ENCODE data around the gene ZNF837.

Gene ZNF837

DNA sequence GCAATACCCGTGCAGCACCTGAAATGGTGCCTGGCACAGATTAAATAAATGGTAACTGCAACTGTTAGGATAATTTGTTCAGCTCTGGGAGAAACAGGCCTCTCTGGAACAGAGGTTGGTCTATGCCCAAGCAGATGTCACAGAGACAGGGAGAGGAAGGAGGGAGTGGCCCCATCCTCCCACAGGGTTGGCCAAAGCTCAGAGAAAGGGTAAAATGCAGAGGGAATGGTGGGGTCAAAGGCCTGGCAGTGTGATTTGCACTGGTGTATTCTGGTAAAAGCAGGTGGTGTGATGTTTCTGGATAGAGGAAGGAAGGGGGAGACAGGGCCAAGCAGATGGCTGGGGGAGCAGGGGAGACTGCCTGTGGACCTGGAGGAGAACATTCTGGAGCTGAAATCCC lies 44.6 kb downstream of the ZNF837 start:
- Histone ChIP-seq H3K4me3 (ENCODE audit: low read depth, low read length) (no peak overlapping the region), H2AK5ac (ENCODE audit: low read length) (no peak overlapping the region), H4K12ac (ENCODE audit: low read depth, low read length) (no peak overlapping the region), H3K23ac (ENCODE audit: low read length) (no peak overlapping the region), H3K27ac (ENCODE audit: low read depth, low read length) (no peak overlapping the region), H2BK5ac (ENCODE audit: low read depth, low read length, poor library complexity) (no peak overlapping the region), H3K9ac (ENCODE audit: low read length) (no peak overlapping the region), H3K79me2 (ENCODE audit: control insufficient read depth, insufficient read depth, low read length, poor library complexity) (no peaks in the 10 kb centered on the region), H2BK120ac (ENCODE audit: insufficient read depth, low read length, poor library complexity) (no peak overlapping the region), H3K27me3 (ENCODE audit: insufficient read depth, low read length) (no peaks in the 10 kb centered on the region), H3K79me1 (ENCODE audit: low read length) (no peaks in the 10 kb centered on the region), H3K4me2 (ENCODE audit: low read length) (no peak overlapping the region), H3K18ac (ENCODE audit: low read length) (no peak overlapping the region), H3K4ac (ENCODE audit: low read depth, low read length) (no peak overlapping the region), H4K8ac (ENCODE audit: low read depth, low read length) (no peak overlapping the region), H3K14ac (ENCODE audit: low read length) (no peak overlapping the region), H2BK12ac (ENCODE audit: low read length) (no peak overlapping the region), H3K36me3 (ENCODE audit: control insufficient read depth in 1 of 2, insufficient read depth in 2 of 2, low read length in 2 of 2) (peaks cover 34 to 49% of the 10 kb centered on the region in 2 experiments), H4K91ac (ENCODE audit: low read depth, low read length) (no peak overlapping the region), H3K4me1 (ENCODE audit: control insufficient read depth in 1 of 2, insufficient read depth in 2 of 2, low read length in 2 of 2) (no peaks in the 10 kb centered on the region), H2AFZ (ENCODE audit: insufficient read depth, low read length, poor library complexity) (no peak overlapping the region), H3K9me3 (ENCODE audit: insufficient read depth, low read depth, low read length) (peaks cover 10% of the 10 kb centered on the region)
- no peak for DNase-seq
- no CpG with 5 or more reads among the region's 1 CpG for WGBS (ENCODE audit: extremely low coverage, insufficient coverage, insufficient read length)

DNA sequence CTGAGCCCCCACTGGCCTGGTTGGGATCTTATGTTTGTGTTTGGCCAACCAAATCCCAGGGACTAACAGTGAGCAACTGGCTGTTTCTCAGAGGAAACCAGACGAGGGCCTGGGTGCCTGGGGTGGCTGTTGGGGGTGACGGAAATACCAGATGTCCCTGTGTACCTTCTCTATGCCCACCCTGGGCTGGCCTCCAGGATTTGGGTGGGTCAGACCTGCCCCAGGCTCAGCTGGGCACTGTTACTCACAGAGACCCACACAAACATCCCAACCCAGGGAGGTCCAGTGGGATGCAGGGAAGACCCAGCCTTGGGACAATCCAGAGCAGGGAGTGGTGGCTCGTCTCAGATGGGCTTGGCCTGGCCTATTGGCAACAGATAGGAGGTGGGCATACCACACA lies 45.2 kb downstream of the ZNF837 start:
- no peak overlapping the region for H2AK5ac ChIP-seq (ENCODE audit: low read length)
- peaks cover 31 to 49% of the 10 kb centered on the region in 2 experiments for H3K36me3 ChIP-seq (ENCODE audit: control insufficient read depth in 1 of 2, insufficient read depth in 2 of 2, low read length in 2 of 2)
- H2BK5ac ChIP-seq (ENCODE audit: low read depth, low read length, poor library complexity) = no peak overlapping the region
- WGBS (ENCODE audit: extremely low coverage, insufficient coverage, insufficient read length) = no CpG with 5 or more reads among the region's 3 CpGs
- H2BK12ac ChIP-seq (ENCODE audit: low read length) = no peak overlapping the region
- H2AFZ ChIP-seq (ENCODE audit: insufficient read depth, low read length, poor library complexity) = no peak overlapping the region
- H3K79me1 ChIP-seq (ENCODE audit: low read length) = no peaks in the 10 kb centered on the region
- no peak overlapping the region for H3K4me3 ChIP-seq (ENCODE audit: low read depth, low read length)
- H3K18ac ChIP-seq (ENCODE audit: low read length) = no peak overlapping the region
- H3K27me3 ChIP-seq (ENCODE audit: insufficient read depth, low read length) = no peaks in the 10 kb centered on the region
- no peak overlapping the region for H4K91ac ChIP-seq (ENCODE audit: low read depth, low read length)
- no peak overlapping the region for H2BK120ac ChIP-seq (ENCODE audit: insufficient read depth, low read length, poor library complexity)
- no peak overlapping the region for H3K14ac ChIP-seq (ENCODE audit: low read length)
- H4K12ac ChIP-seq (ENCODE audit: low read depth, low read length) = no peak overlapping the region
- no peak overlapping the region for H3K9ac ChIP-seq (ENCODE audit: low read length)
- H3K79me2 ChIP-seq (ENCODE audit: control insufficient read depth, insufficient read depth, low read length, poor library complexity) = no peaks in the 10 kb centered on the region
- H3K4me1 ChIP-seq (ENCODE audit: control insufficient read depth in 1 of 2, insufficient read depth in 2 of 2, low read length in 2 of 2) = no peaks in the 10 kb centered on the region
- H3K27ac ChIP-seq (ENCODE audit: low read depth, low read length) = no peak overlapping the region
- peaks cover 10% of the 10 kb centered on the region for H3K9me3 ChIP-seq (ENCODE audit: insufficient read depth, low read depth, low read length)
- no peak for DNase-seq
- H4K8ac ChIP-seq (ENCODE audit: low read depth, low read length) = no peak overlapping the region
- no peak overlapping the region for H3K23ac ChIP-seq (ENCODE audit: low read length)
- H3K4me2 ChIP-seq (ENCODE audit: low read length) = no peak overlapping the region
- no peak overlapping the region for H3K4ac ChIP-seq (ENCODE audit: low read depth, low read length)

DNA sequence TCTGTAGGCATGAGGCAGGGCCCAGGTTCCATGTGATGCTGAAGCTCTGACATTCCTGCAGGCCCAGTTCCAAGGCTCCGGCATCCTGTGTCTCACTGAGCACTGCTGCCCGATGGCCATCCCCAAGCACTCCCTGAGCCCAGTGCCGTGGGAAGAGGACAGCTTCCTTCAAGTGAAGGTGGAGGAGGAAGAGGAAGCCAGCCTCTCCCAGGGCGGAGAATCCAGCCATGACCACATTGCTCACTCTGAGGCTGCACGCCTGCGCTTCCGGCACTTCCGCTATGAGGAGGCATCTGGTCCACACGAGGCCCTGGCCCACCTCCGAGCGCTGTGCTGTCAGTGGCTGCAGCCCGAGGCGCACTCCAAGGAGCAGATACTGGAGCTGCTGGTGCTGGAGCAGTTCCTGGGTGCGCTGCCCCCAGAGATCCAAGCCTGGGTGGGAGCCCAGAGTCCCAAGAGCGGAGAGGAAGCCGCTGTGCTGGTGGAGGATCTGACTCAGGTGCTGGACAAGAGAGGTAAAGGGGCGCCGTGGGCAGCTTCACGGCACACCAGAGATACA lies 46.1 kb downstream of the ZNF837 start:
- Histone ChIP-seq H3K14ac (ENCODE audit: low read length) (no peak overlapping the region), H3K4me2 (ENCODE audit: low read length) (no peak overlapping the region), H4K91ac (ENCODE audit: low read depth, low read length) (no peak overlapping the region), H2BK12ac (ENCODE audit: low read length) (no peak overlapping the region), H3K27ac (ENCODE audit: low read depth, low read length) (no peak overlapping the region), H3K36me3 (ENCODE audit: control insufficient read depth in 1 of 2, insufficient read depth in 2 of 2, low read length in 2 of 2) (peaks cover 30 to 45% of the 10 kb centered on the region in 2 experiments), H2AK5ac (ENCODE audit: low read length) (no peak overlapping the region), H2BK120ac (ENCODE audit: insufficient read depth, low read length, poor library complexity) (no peak overlapping the region), H3K9me3 (ENCODE audit: insufficient read depth, low read depth, low read length) (peaks cover 10% of the 10 kb centered on the region), H3K9ac (ENCODE audit: low read length) (no peak overlapping the region), H3K23ac (ENCODE audit: low read length) (no peak overlapping the region), H3K79me1 (ENCODE audit: low read length) (no peaks in the 10 kb centered on the region), H4K12ac (ENCODE audit: low read depth, low read length) (no peak overlapping the region), H2BK5ac (ENCODE audit: low read depth, low read length, poor library complexity) (no peak overlapping the region), H3K4ac (ENCODE audit: low read depth, low read length) (no peak overlapping the region), H3K4me3 (ENCODE audit: low read depth, low read length) (no peak overlapping the region), H3K79me2 (ENCODE audit: control insufficient read depth, insufficient read depth, low read length, poor library complexity) (no peaks in the 10 kb centered on the region), H3K27me3 (ENCODE audit: insufficient read depth, low read length) (no peaks in the 10 kb centered on the region), H4K8ac (ENCODE audit: low read depth, low read length) (no peak overlapping the region), H3K4me1 (ENCODE audit: control insufficient read depth in 1 of 2, insufficient read depth in 2 of 2, low read length in 2 of 2) (no peaks in the 10 kb centered on the region), H2AFZ (ENCODE audit: insufficient read depth, low read length, poor library complexity) (no peak overlapping the region), H3K18ac (ENCODE audit: low read length) (no peak overlapping the region)
- WGBS (ENCODE audit: extremely low coverage, insufficient coverage, insufficient read length) = no CpG with 5 or more reads among the region's 19 CpGs
- no peak for DNase-seq

DNA sequence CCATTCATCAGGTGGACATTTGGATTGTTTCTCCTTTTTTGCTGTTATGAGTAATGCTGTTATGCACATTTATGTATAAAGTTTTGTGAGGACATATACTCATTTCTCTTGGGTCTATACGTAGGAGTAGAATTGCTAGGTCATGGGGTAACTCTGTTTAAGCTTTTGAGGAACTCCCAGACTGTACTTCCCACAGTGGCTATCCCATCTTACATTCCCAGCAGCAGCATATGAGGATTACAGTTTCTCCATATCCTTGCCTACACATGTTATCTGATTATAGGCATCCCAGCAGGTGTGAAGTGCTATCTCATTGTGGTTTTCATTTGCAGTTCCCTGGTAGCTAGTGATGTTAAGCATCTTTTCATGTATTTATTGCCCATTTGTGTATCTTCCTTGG lies 48.1 kb downstream of the ZNF837 start:
- Histone ChIP-seq H2BK5ac (ENCODE audit: low read depth, low read length, poor library complexity) (no peak overlapping the region), H3K36me3 (ENCODE audit: control insufficient read depth in 1 of 2, insufficient read depth in 2 of 2, low read length in 2 of 2) (peaks cover 12 to 24% of the 10 kb centered on the region in 2 experiments)

More for the DNA sequence above, 48.1 kb downstream of the ZNF837 start:
- Histone ChIP-seq H4K8ac (ENCODE audit: low read depth, low read length) (no peak overlapping the region), H3K9ac (ENCODE audit: low read length) (no peak overlapping the region), H2BK12ac (ENCODE audit: low read length) (no peak overlapping the region), H2AK5ac (ENCODE audit: low read length) (no peak overlapping the region), H3K4ac (ENCODE audit: low read depth, low read length) (no peak overlapping the region), H3K27ac (ENCODE audit: low read depth, low read length) (no peak overlapping the region), H3K79me1 (ENCODE audit: low read length) (no peaks in the 10 kb centered on the region), H3K79me2 (ENCODE audit: control insufficient read depth, insufficient read depth, low read length, poor library complexity) (no peaks in the 10 kb centered on the region), H3K4me1 (ENCODE audit: control insufficient read depth in 1 of 2, insufficient read depth in 2 of 2, low read length in 2 of 2) (peaks cover 0 to 3% of the 10 kb centered on the region in 2 experiments), H3K4me2 (ENCODE audit: low read length) (no peak overlapping the region), H4K91ac (ENCODE audit: low read depth, low read length) (no peak overlapping the region), H3K27me3 (ENCODE audit: insufficient read depth, low read length) (no peaks in the 10 kb centered on the region), H2BK120ac (ENCODE audit: insufficient read depth, low read length, poor library complexity) (no peak overlapping the region), H3K4me3 (ENCODE audit: low read depth, low read length) (no peak overlapping the region), H4K12ac (ENCODE audit: low read depth, low read length) (no peak overlapping the region), H3K9me3 (ENCODE audit: insufficient read depth, low read depth, low read length) (peaks cover under 1% of the 10 kb centered on the region), H3K23ac (ENCODE audit: low read length) (no peak overlapping the region), H3K18ac (ENCODE audit: low read length) (no peak overlapping the region), H2AFZ (ENCODE audit: insufficient read depth, low read length, poor library complexity) (no peak overlapping the region), H3K14ac (ENCODE audit: low read length) (no peak overlapping the region)
- WGBS (ENCODE audit: extremely low coverage, insufficient coverage, insufficient read length) = no CpG with 5 or more reads among the region's 1 CpG
- no peak for DNase-seq
